ENCODE data around the gene EFCAB14. TPM values are rescaled to one million over a fixed set of nuclear protein-coding genes. Genes with fewer than 3 reads are reported as not detected.

The EFCAB14 gene
- total and polyA plus RNA-seq, 2 experiments from 2014 or later = 33.6 to 33.9 TPM

GRCh38 chr1:46639547-46639946 is 79.4 kb downstream of the EFCAB14 start:
- Histone ChIP-seq H3K4me3 (no peak overlapping the region), H3K27me3 (no peaks in the 10 kb centered on the region), H3K4me1 (ENCODE audit: low read depth) (no peaks in the 10 kb centered on the region), H3K9me3 (ENCODE audit: low read depth) (no peaks in the 10 kb centered on the region), H3K27ac (no peak overlapping the region), H3K36me3 (peaks cover 24% of the 10 kb centered on the region)
- DNase-seq (ENCODE audit: low read depth in 1 of 2, low spot score in 1 of 2) = no peak
- no peak for TF ChIP-seq CTCF (IDR thresholded peaks at IDR 0.05; ENCODE audit: low read depth, low read length)

- H3K4me1 ChIP-seq (ENCODE audit: low read depth) = no peaks in the 10 kb centered on the region
- H3K27me3 ChIP-seq = no peaks in the 10 kb centered on the region
- no peaks in the 10 kb centered on the region for H3K9me3 ChIP-seq (ENCODE audit: low read depth)
- peaks cover 28% of the 10 kb centered on the region for H3K36me3 ChIP-seq
- no peak for DNase-seq (ENCODE audit: low read depth in 1 of 2, low spot score in 1 of 2)
- no peak overlapping the region for H3K4me3 ChIP-seq
- H3K27ac ChIP-seq = no peak overlapping the region
- TF ChIP-seq CTCF (IDR thresholded peaks at IDR 0.05; ENCODE audit: low read depth, low read length) = no peak
Measured at GRCh38 chr1:46638921-46639320, 80.0 kb downstream of the EFCAB14 start.

GRCh38 chr1:46637444-46638083 is 81.3 kb downstream of the EFCAB14 start:
- peaks cover 30% of the 10 kb centered on the region for H3K36me3 ChIP-seq
- no peak for TF ChIP-seq CTCF (IDR thresholded peaks at IDR 0.05; ENCODE audit: low read depth, low read length)

GRCh38 chr1:46635205-46635604 is 83.7 kb downstream of the EFCAB14 start:
- H3K4me3 ChIP-seq = no peak overlapping the region
- no peak for DNase-seq (ENCODE audit: low read depth in 1 of 2, low spot score in 1 of 2)
- no peaks in the 10 kb centered on the region for H3K4me1 ChIP-seq (ENCODE audit: low read depth)
- no peak for TF ChIP-seq CTCF (IDR thresholded peaks at IDR 0.05; ENCODE audit: low read depth, low read length)
- no peak overlapping the region for H3K27ac ChIP-seq
- no peaks in the 10 kb centered on the region for H3K27me3 ChIP-seq
- H3K9me3 ChIP-seq (ENCODE audit: low read depth) = no peaks in the 10 kb centered on the region
- peaks cover 42% of the 10 kb centered on the region for H3K36me3 ChIP-seq

More at GRCh38 chr1:46637444-46638083, 81.3 kb downstream of the EFCAB14 start:
- H3K4me1 ChIP-seq (ENCODE audit: low read depth) = no peaks in the 10 kb centered on the region
- no peaks in the 10 kb centered on the region for H3K9me3 ChIP-seq (ENCODE audit: low read depth)
- DNase-seq (ENCODE audit: low read depth in 1 of 2, low spot score in 1 of 2) = no peak
- no peak overlapping the region for H3K27ac ChIP-seq
- H3K27me3 ChIP-seq = no peaks in the 10 kb centered on the region
- no peak overlapping the region for H3K4me3 ChIP-seq

DNA sequence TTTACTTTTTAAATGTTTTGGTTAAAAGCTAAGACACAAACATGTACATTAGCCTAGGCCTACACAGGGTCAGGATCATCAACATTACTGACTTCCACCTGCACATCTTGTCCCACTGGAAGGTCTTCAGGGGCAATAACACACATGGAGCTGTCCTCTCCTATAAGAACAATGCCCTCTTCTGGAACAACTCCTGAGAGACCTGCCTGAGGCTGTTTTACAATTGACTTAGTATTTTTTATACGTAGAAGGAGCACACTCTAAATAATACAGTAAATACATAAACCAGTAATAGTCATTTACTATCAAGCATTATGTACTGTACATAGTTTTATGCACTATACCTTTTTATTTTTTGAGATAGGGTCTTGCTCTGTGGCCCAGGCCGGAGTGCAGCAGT is 88.2 kb downstream of the EFCAB14 start:
- Histone ChIP-seq H3K9me3 (ENCODE audit: low read depth) (no peaks in the 10 kb centered on the region), H3K27me3 (no peaks in the 10 kb centered on the region), H3K4me1 (ENCODE audit: low read depth) (no peaks in the 10 kb centered on the region), H3K27ac (no peak overlapping the region), H3K36me3 (peaks cover 43% of the 10 kb centered on the region), H3K4me3 (no peak overlapping the region)
- TF ChIP-seq CTCF (IDR thresholded peaks at IDR 0.05; ENCODE audit: low read depth, low read length) = no peak
- no peak for DNase-seq (ENCODE audit: low read depth in 1 of 2, low spot score in 1 of 2)

Other genes starting within 250 kb of the EFCAB14 start
- gene DMBX1, start 229.3 kb downstream of the EFCAB14 start, total RNA-seq = not detected in 2 replicates
- gene DMBX1, start 229.3 kb downstream of the EFCAB14 start, polyA plus RNA-seq = not detected in 2 replicates
- gene KNCN, start 167.5 kb downstream of the EFCAB14 start, total RNA-seq = not detected in 2 replicates
- gene KNCN, start 167.5 kb downstream of the EFCAB14 start, polyA plus RNA-seq = not detected in 2 replicates
- gene MKNK1, start 114.8 kb downstream of the EFCAB14 start, total RNA-seq = 12.8 and 18.6 TPM in 2 replicates
- gene MKNK1, start 114.8 kb downstream of the EFCAB14 start, polyA plus RNA-seq = 20.3 and 23.7 TPM in 2 replicates
- gene MOB3C, start 102.3 kb downstream of the EFCAB14 start, total RNA-seq = 6.2 and 7.5 TPM in 2 replicates
- gene MOB3C, start 102.3 kb downstream of the EFCAB14 start, polyA plus RNA-seq = 4.5 and 5.5 TPM in 2 replicates
- 83.6 and 100 TPM in 2 replicates for gene ATPAF1, start 50.8 kb downstream of the EFCAB14 start, total RNA-seq
- gene ATPAF1, start 50.8 kb downstream of the EFCAB14 start, polyA plus RNA-seq = 110 and 120 TPM in 2 replicates
- 1.2 TPM in 1 of 2 replicates, not detected in the other for gene TEX38, start 47.3 kb downstream of the EFCAB14 start, total RNA-seq
- 0.27 and 1.4 TPM in 2 replicates for gene TEX38, start 47.3 kb downstream of the EFCAB14 start, polyA plus RNA-seq
- gene CYP4B1, start 79.9 kb upstream of the EFCAB14 start, total RNA-seq = not detected in 2 replicates
- gene CYP4B1, start 79.9 kb upstream of the EFCAB14 start, polyA plus RNA-seq = not detected in 2 replicates
- not detected in 2 replicates for gene CYP4A11, start 222.4 kb upstream of the EFCAB14 start, total RNA-seq
- gene CYP4A11, start 222.4 kb upstream of the EFCAB14 start, polyA plus RNA-seq = not detected in 2 replicates